Mesothelial cell of epicardium (in vitro differentiated cells): Measurements from ENCODE around the gene CMSS1. TPM values are rescaled to one million over a fixed set of nuclear protein-coding genes. Genes with fewer than 3 reads are reported as not detected.

ENCODE experiments used
- DNase-seq, 2 experiments: peaks; one replicate each; pipeline ENCODE4 v3.0.0; 2021; ENCODE audit warnings: low spot score in 2 of 2; ENCODE audit not compliant: unreplicated experiment in 2 of 2
- H3K27ac Mint-ChIP-seq: 2 replicates; pipeline ENCODE4 v1.8.0; 2021; ENCODE audit warnings: mixed read lengths
- H3K27me3 Mint-ChIP-seq: 2 replicates; pipeline ENCODE4 v1.8.0; 2021; ENCODE audit warnings: low read depth, mixed read lengths
- H3K36me3 Mint-ChIP-seq: 2 replicates; pipeline ENCODE4 v1.8.0; 2021; ENCODE audit warnings: mixed read lengths
- H3K4me1 Mint-ChIP-seq: 2 replicates; pipeline ENCODE4 v1.8.0; 2021; ENCODE audit warnings: mixed read lengths
- H3K4me3 Mint-ChIP-seq: 2 replicates; pipeline ENCODE4 v1.8.0; 2021; ENCODE audit warnings: mild to moderate bottlenecking, moderate library complexity, mixed read lengths
- H3K9me3 Mint-ChIP-seq: 2 replicates; pipeline ENCODE4 v1.8.0; 2021; ENCODE audit warnings: mixed read lengths
- CTCF ChIP-seq: fragments of 200-600 bp; sonication (generic); IDR thresholded peaks from one replicate; pipeline ENCODE4 v1.5.0; 2021; ENCODE audit warnings: antibody characterized with exemption; ENCODE audit not compliant: unreplicated experiment
- total RNA-seq: library from RNA; stranded (reverse); gene quantifications from 3 replicates; pipeline ENCODE4 v1.2.1, GENCODE V29; 2021

CMSS1 gene
- total RNA-seq, 1 donor from 2014 or later: 30.0 TPM

GRCh38 chr3:99774467-99774866 lies 43.2 kb upstream of the CMSS1 start:
- Mint-ChIP-seq H3K27me3 (peaks cover 27% of the 10 kb centered on the region), H3K9me3 (no peaks in the 10 kb centered on the region), H3K36me3 (no peaks in the 10 kb centered on the region), H3K27ac (no peak overlapping the region), H3K4me3 (no peak overlapping the region), H3K4me1 (no peaks in the 10 kb centered on the region)
- no peak for TF ChIP-seq CTCF
- no peak for DNase-seq

GRCh38 chr3:99776516-99777209 lies 41.0 kb upstream of the CMSS1 start:
- Mint-ChIP-seq H3K4me3 (no peak overlapping the region), H3K36me3 (no peaks in the 10 kb centered on the region), H3K4me1 (no peaks in the 10 kb centered on the region), H3K27me3 (peaks cover 36% of the 10 kb centered on the region), H3K27ac (no peak overlapping the region), H3K9me3 (no peaks in the 10 kb centered on the region)
- no peak for DNase-seq
- no peak for TF ChIP-seq CTCF

GRCh38 chr3:99777210-99777549 lies 40.5 kb upstream of the CMSS1 start:
- Mint-ChIP-seq H3K27ac (no peak overlapping the region), H3K4me1 (no peaks in the 10 kb centered on the region), H3K4me3 (no peak overlapping the region), H3K9me3 (no peaks in the 10 kb centered on the region), H3K36me3 (no peaks in the 10 kb centered on the region), H3K27me3 (peaks cover 36% of the 10 kb centered on the region)
- no peak for DNase-seq
- TF ChIP-seq CTCF: no peak

- no peak overlapping the region for H3K4me3 Mint-ChIP-seq
- no peaks in the 10 kb centered on the region for H3K36me3 Mint-ChIP-seq
- H3K4me1 Mint-ChIP-seq: no peaks in the 10 kb centered on the region
Measured at GRCh38 chr3:99777708-99778107, 40.0 kb upstream of the CMSS1 start.

GRCh38 chr3:99780749-99781148 lies 36.9 kb upstream of the CMSS1 start:
- DNase-seq: no peak
- Mint-ChIP-seq H3K27ac (no peak overlapping the region), H3K4me1 (no peaks in the 10 kb centered on the region), H3K4me3 (no peak overlapping the region), H3K27me3 (peaks cover 46% of the 10 kb centered on the region), H3K36me3 (no peaks in the 10 kb centered on the region), H3K9me3 (no peaks in the 10 kb centered on the region)
- TF ChIP-seq CTCF: no peak

More at GRCh38 chr3:99777708-99778107, 40.0 kb upstream of the CMSS1 start:
- no peak overlapping the region for H3K27ac Mint-ChIP-seq
- H3K9me3 Mint-ChIP-seq: no peaks in the 10 kb centered on the region
- no peak for TF ChIP-seq CTCF
- DNase-seq: no peak
- peaks cover 36% of the 10 kb centered on the region for H3K27me3 Mint-ChIP-seq

- no peaks in the 10 kb centered on the region for H3K9me3 Mint-ChIP-seq
- peaks cover 53% of the 10 kb centered on the region for H3K27me3 Mint-ChIP-seq
- no peak overlapping the region for H3K4me3 Mint-ChIP-seq
- no peak for TF ChIP-seq CTCF
- H3K4me1 Mint-ChIP-seq: no peaks in the 10 kb centered on the region
- DNase-seq: no peak
- no peak overlapping the region for H3K27ac Mint-ChIP-seq
- no peaks in the 10 kb centered on the region for H3K36me3 Mint-ChIP-seq
Measured at GRCh38 chr3:99781761-99782160, 35.9 kb upstream of the CMSS1 start.
